ENCODE data around the gene RBM10.

GRCh38 chrX:47184486-47184885 lies 39.5 kb downstream of the RBM10 start:
- TF ChIP-seq CTCF (IDR thresholded peaks at IDR 0.05; ENCODE audit: extremely low read depth in 1 of 2, insufficient read depth in 1 of 2, low read depth in 1 of 2, low read length in 2 of 2) (no peak), POLR2A (IDR thresholded peaks at IDR 0.05; ENCODE audit: low read depth, low read length) (no peak), MYC (IDR thresholded peaks at IDR 0.05; ENCODE audit: low read depth, low read length) (no peak), EZH2 (IDR thresholded peaks at IDR 0.05; ENCODE audit: borderline replicate concordance, low read depth, low read length, severe bottlenecking) (no peak), GATA2 (IDR thresholded peaks at IDR 0.05; ENCODE audit: insufficient read depth, insufficient read length, low read depth, low read length) (no peak), JUN (IDR thresholded peaks at IDR 0.05; ENCODE audit: borderline replicate concordance, insufficient read depth, insufficient read length, low read depth) (no peak), MAX (IDR thresholded peaks at IDR 0.05; ENCODE audit: insufficient read depth, insufficient read length) (no peak), POLR2AphosphoS5 (IDR thresholded peaks at IDR 0.05; ENCODE audit: insufficient read depth, low read depth, low read length) (no peak), FOS (IDR thresholded peaks at IDR 0.05; ENCODE audit: borderline replicate concordance, insufficient read depth, low read length) (no peak)

Measured in endothelial cell of umbilical vein (primary cell).